H9 (cell line): ENCODE results near the gene TSPAN6. TPM values are rescaled to one million over a fixed set of nuclear protein-coding genes. Genes with fewer than 3 reads are reported as not detected.

Source experiments
- DNase-seq: peaks from one replicate; pipeline ENCODE4 v3.0.0-alpha.2; 2017
- H2AFZ ChIP-seq: one replicate; pipeline ENCODE4 v1.6.1; 2013; ENCODE audit warnings: mild to moderate bottlenecking, low read length, control low read depth, moderate library complexity
- H2AK5ac ChIP-seq: 2 replicates; pipeline ENCODE4 v1.6.1; 2013; ENCODE audit warnings: low read length, control low read depth, mixed read lengths; ENCODE audit not compliant: insufficient read length
- H2BK120ac ChIP-seq: one replicate; pipeline ENCODE4 v1.6.1; 2013; ENCODE audit warnings: low read depth, mild to moderate bottlenecking, low read length, control low read depth, inconsistent platforms; ENCODE audit not compliant: poor library complexity, severe bottlenecking
- H2BK12ac ChIP-seq: 2 replicates; pipeline ENCODE4 v1.6.1; 2013; ENCODE audit warnings: low read length, control low read depth, mixed read lengths, low read depth; ENCODE audit not compliant: insufficient read length
- H2BK15ac ChIP-seq: 2 replicates; pipeline ENCODE4 v1.6.1; 2013; ENCODE audit warnings: low read depth, low read length, control low read depth
- H2BK20ac ChIP-seq: one replicate; pipeline ENCODE4 v1.6.1; 2013; ENCODE audit warnings: low read depth, mild to moderate bottlenecking, low read length, control low read depth, inconsistent platforms; ENCODE audit not compliant: poor library complexity, severe bottlenecking
- H2BK5ac ChIP-seq: 2 replicates; pipeline ENCODE4 v1.6.1; 2013; ENCODE audit warnings: low read length, control low read depth, mixed read lengths; ENCODE audit not compliant: insufficient read length
- H3K14ac ChIP-seq: 2 replicates; pipeline ENCODE4 v1.6.1; 2013; ENCODE audit warnings: low read length, control low read depth; ENCODE audit not compliant: insufficient read depth
- H3K18ac ChIP-seq: 2 replicates; pipeline ENCODE4 v1.6.1; 2013; ENCODE audit warnings: low read depth, mild to moderate bottlenecking, mixed read lengths, low read length, control low read depth; ENCODE audit not compliant: insufficient read length
- H3K23ac ChIP-seq: 2 replicates; pipeline ENCODE4 v1.6.1; 2013; ENCODE audit warnings: low read length, control low read depth, mixed read lengths, low read depth; ENCODE audit not compliant: insufficient read length
- H3K23me2 ChIP-seq: 2 replicates; pipeline ENCODE4 v1.6.1; 2013; ENCODE audit warnings: low read depth, mild to moderate bottlenecking, mixed read lengths, low read length, control low read depth; ENCODE audit not compliant: insufficient read length, poor library complexity, severe bottlenecking
- H3K27ac ChIP-seq: 2 replicates; pipeline ENCODE4 v1.5.1; 2013; ENCODE audit warnings: low read length, control low read depth, mixed read lengths, low read depth; ENCODE audit not compliant: insufficient read length
- H3K27me3 ChIP-seq: 2 replicates; pipeline ENCODE4 v1.6.1; 2013; ENCODE audit warnings: low read length, control low read depth, inconsistent platforms; ENCODE audit not compliant: insufficient read depth
- H3K4ac ChIP-seq: 2 replicates; pipeline ENCODE4 v1.6.1; 2013; ENCODE audit warnings: low read depth, mild to moderate bottlenecking, control low read depth, inconsistent platforms, low read length, moderate library complexity
- H3K4me1 ChIP-seq: 2 replicates; pipeline ENCODE4 v1.6.1; 2013; ENCODE audit warnings: low read length, control low read depth, inconsistent platforms; ENCODE audit not compliant: insufficient read depth
- H3K4me2 ChIP-seq: 2 replicates; pipeline ENCODE4 v1.6.1; 2013; ENCODE audit warnings: low read length, control low read depth, mixed read lengths; ENCODE audit not compliant: insufficient read length, insufficient read depth
- H3K56ac ChIP-seq: 2 replicates; pipeline ENCODE4 v1.6.1; 2013; ENCODE audit warnings: low read depth, mild to moderate bottlenecking, mixed read lengths, low read length, control low read depth; ENCODE audit not compliant: insufficient read length
- H3K79me1 ChIP-seq: 2 replicates; pipeline ENCODE4 v1.6.1; 2013; ENCODE audit warnings: low read depth, mild to moderate bottlenecking, moderate library complexity, low read length, control low read depth, inconsistent platforms; ENCODE audit not compliant: insufficient read depth, poor library complexity, severe bottlenecking
- H3K79me2 ChIP-seq: 2 replicates; pipeline ENCODE4 v1.6.1; 2013; ENCODE audit warnings: low read length, control low read depth, inconsistent platforms; ENCODE audit not compliant: insufficient read depth
- H3K9ac ChIP-seq: 2 replicates; pipeline ENCODE4 v1.6.1; 2013; ENCODE audit warnings: low read length, control low read depth, mixed read lengths; ENCODE audit not compliant: insufficient read length; ENCODE audit errors: extremely low read depth
- H3K9me3 ChIP-seq: one replicate; pipeline ENCODE4 v1.6.1; 2013; ENCODE audit warnings: low read depth, low read length, inconsistent platforms; ENCODE audit not compliant: control insufficient read depth
- H3T11ph ChIP-seq: one replicate; pipeline ENCODE4 v1.6.1; 2013; ENCODE audit warnings: mild to moderate bottlenecking, low read length, control low read depth, inconsistent platforms
- H4K20me1 ChIP-seq: one replicate; pipeline ENCODE4 v1.6.1; 2013; ENCODE audit not compliant: control insufficient read depth, insufficient read length, insufficient read depth
- H4K5ac ChIP-seq: 2 replicates; pipeline ENCODE4 v1.6.1; 2013; ENCODE audit warnings: low read depth, mild to moderate bottlenecking, mixed read lengths, low read length, control low read depth; ENCODE audit not compliant: insufficient read length
- H4K8ac ChIP-seq: replicated peaks from 2 replicates; pipeline ENCODE4 v1.6.1; 2013; ENCODE audit warnings: low read length, control low read depth, mixed read lengths, low read depth; ENCODE audit not compliant: insufficient read length
- H4K91ac ChIP-seq: 2 replicates; pipeline ENCODE4 v1.6.1; 2013; ENCODE audit warnings: low read depth, mild to moderate bottlenecking, moderate library complexity, mixed read lengths, low read length, control low read depth; ENCODE audit not compliant: insufficient read length
- H3K27ac Mint-ChIP-seq, 3 experiments: 2 replicates in 2 of 3; 3 replicates in 1 of 3; pipeline ENCODE4 v1.8.0; 2020 to 2021; ENCODE audit warnings: mixed read lengths in 3 of 3, mild to moderate bottlenecking in 1 of 3, moderate library complexity in 1 of 3
- H3K27me3 Mint-ChIP-seq: 2 replicates; pipeline ENCODE4 v1.8.0; 2021; ENCODE audit warnings: low read depth, mild to moderate bottlenecking, moderate library complexity, mixed read lengths
- H3K36me3 Mint-ChIP-seq, 3 experiments: 2 replicates in 2 of 3; 3 replicates in 1 of 3; pipeline ENCODE4 v1.8.0; 2020 to 2021; ENCODE audit warnings: low read depth in 3 of 3, mixed read lengths in 3 of 3; ENCODE audit not compliant: insufficient read depth in 1 of 3
- H3K4me1 Mint-ChIP-seq, 2 experiments: 2 replicates each; pipeline ENCODE4 v1.8.0; 2020; ENCODE audit warnings: mixed read lengths in 2 of 2
- H3K4me3 Mint-ChIP-seq, 2 experiments: 2 replicates in 1 of 2; 3 replicates in 1 of 2; pipeline ENCODE4 v1.8.0; 2020 to 2021; ENCODE audit warnings: mild to moderate bottlenecking in 2 of 2, mixed read lengths in 2 of 2, moderate library complexity in 1 of 2
- H3K9me3 Mint-ChIP-seq, 2 experiments: 2 replicates in 1 of 2; 3 replicates in 1 of 2; pipeline ENCODE4 v1.8.0; 2020; ENCODE audit warnings: mild to moderate bottlenecking in 2 of 2, mixed read lengths in 2 of 2, moderate library complexity in 1 of 2
- WGBS: extraction: QIAGEN DNeasy Blood & Tissue Kit; methylation state at CpG from one replicate; pipeline ENCODE4 v1.1.7; 2013; ENCODE audit warnings: missing lambda C conversion rate, low lambda C conversion rate, mixed read lengths; ENCODE audit not compliant: insufficient read length; ENCODE audit errors: extremely low coverage; 5-methylcytosine and 5-hydroxymethylcytosine counted together
- total RNA-seq: library from RNA; stranded (reverse); gene quantifications from 2 replicates; pipeline ENCODE4 v1.2.1, GENCODE V29; 2021
- TF ChIP-seq, protein P1 (sequence below): fragments of 200-600 bp; sonication (generic); conservative IDR thresholded peaks from 3 replicates; pipeline ENCODE4 v1.8.0; 2021; ENCODE audit warnings: antibody characterized with exemption, mild to moderate bottlenecking

Gene TSPAN6
- total RNA-seq, 1 experiment from 2014 or later = 61.3 TPM

DNA sequence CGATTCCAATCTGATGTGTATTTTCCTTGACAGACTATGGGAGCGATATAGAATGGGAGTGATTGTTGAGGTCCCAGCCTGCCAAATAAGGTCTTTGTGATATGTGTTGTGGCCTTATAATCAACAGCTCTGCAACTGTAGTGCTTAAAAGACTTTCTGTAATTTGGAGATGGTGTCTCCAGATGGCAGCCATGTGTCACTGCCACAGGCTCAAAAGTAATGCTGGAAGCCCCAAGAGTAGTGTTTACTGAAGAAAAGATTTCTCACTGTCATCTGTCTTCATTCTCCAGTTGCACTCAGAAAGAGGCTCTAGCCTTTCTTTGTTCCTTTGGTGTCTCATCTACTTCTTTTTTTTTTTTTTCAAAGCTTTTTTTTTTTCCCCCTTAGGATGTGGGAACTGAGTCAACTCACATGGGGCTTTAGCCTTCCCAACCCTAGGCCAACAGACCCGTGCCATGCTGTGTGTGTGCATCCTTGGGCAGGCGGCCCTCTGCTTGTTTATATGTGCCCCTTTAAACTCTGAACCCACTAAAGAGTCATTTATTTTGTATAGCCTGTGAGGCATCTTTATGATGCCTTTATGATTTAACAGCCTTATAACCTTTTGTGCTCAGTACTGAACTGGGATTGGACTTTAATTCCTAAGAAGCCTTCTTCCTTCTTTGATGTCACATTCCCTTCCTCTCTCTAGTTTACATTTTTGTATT, 23.0 kb upstream of the TSPAN6 start:
- Histone ChIP-seq H2BK120ac (no peak overlapping the region), H2AFZ (no peak overlapping the region), H3K9me3 (peaks cover 2% of the 10 kb centered on the region), H3K14ac (no peak overlapping the region), H3K9ac (no peak overlapping the region), H3K4ac (no peak overlapping the region), H3K27me3 (no peaks in the 10 kb centered on the region; the same call in 1 of the 2 replicates), H4K91ac (no peak overlapping the region), H3K56ac (no peak overlapping the region), H3T11ph (no peak overlapping the region), H3K23ac (no peak overlapping the region), H3K4me2 (no peak overlapping the region), H3K18ac (no peak overlapping the region), H2BK5ac (no peak overlapping the region), H4K8ac (no peak overlapping the region), H2BK12ac (no peak overlapping the region), H4K20me1 (no peaks in the 10 kb centered on the region), H3K27ac (no peak overlapping the region), H3K4me1 (no peaks in the 10 kb centered on the region), H3K79me2 (no peaks in the 10 kb centered on the region; the same call in 1 of the 2 replicates), H2BK15ac (no peak overlapping the region), H3K79me1 (no peaks in the 10 kb centered on the region), H4K5ac (no peak overlapping the region), H3K23me2 (no peaks in the 10 kb centered on the region), H2AK5ac (no peak overlapping the region), H2BK20ac (no peak overlapping the region)
- peaks cover 11 to 70% of the 10 kb centered on the region in 2 experiments for H3K9me3 Mint-ChIP-seq
- no peaks in the 10 kb centered on the region; a peak in 1 of 4 replicates for H3K4me1 Mint-ChIP-seq
- no CpG with 5 or more reads among the region's 4 CpGs for WGBS
- TF ChIP-seq, protein P1, sequence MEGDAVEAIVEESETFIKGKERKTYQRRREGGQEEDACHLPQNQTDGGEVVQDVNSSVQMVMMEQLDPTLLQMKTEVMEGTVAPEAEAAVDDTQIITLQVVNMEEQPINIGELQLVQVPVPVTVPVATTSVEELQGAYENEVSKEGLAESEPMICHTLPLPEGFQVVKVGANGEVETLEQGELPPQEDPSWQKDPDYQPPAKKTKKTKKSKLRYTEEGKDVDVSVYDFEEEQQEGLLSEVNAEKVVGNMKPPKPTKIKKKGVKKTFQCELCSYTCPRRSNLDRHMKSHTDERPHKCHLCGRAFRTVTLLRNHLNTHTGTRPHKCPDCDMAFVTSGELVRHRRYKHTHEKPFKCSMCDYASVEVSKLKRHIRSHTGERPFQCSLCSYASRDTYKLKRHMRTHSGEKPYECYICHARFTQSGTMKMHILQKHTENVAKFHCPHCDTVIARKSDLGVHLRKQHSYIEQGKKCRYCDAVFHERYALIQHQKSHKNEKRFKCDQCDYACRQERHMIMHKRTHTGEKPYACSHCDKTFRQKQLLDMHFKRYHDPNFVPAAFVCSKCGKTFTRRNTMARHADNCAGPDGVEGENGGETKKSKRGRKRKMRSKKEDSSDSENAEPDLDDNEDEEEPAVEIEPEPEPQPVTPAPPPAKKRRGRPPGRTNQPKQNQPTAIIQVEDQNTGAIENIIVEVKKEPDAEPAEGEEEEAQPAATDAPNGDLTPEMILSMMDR = no peak
- no peaks in the 10 kb centered on the region; a peak in 1 of 7 replicates for H3K36me3 Mint-ChIP-seq
- no peak overlapping the region for H3K4me3 Mint-ChIP-seq
- no peak for DNase-seq
- H3K27me3 Mint-ChIP-seq = peaks cover 1% of the 10 kb centered on the region; the same call in 1 of the 2 replicates
- no peak overlapping the region for H3K27ac Mint-ChIP-seq
